GM23338 (cell line): ENCODE measurements around the gene CEMIP2. TPM values are rescaled to one million over a fixed set of nuclear protein-coding genes. Genes with fewer than 3 reads are reported as not detected.

Source experiments
- ATAC-seq: fragments of 200-7000 bp; cut with Tn5 transposase; 3 replicates; pipeline ENCODE4 v1.9.1; 2020
- DNase-seq: peaks from one replicate; pipeline ENCODE4 v3.0.0-alpha.2; 2015; ENCODE audit warnings: low spot score
- H2AFZ ChIP-seq: fragments of 200-600 bp; sonication (generic); 2 replicates; pipeline ENCODE4 v1.8.0; 2016; ENCODE audit warnings: antibody characterized with exemption, mild to moderate bottlenecking, moderate library complexity
- H3F3A ChIP-seq: fragments of 200-600 bp; sonication (generic); replicated peaks from 2 replicates; pipeline ENCODE4 v1.8.0; 2017; ENCODE audit warnings: antibody characterized with exemption, mixed run types, low read depth
- H3K27ac ChIP-seq: fragments of 200-600 bp; sonication (generic); 2 replicates; pipeline ENCODE4 v1.6.1; 2016; ENCODE audit warnings: low read depth
- H3K27me3 ChIP-seq: fragments of 200-600 bp; sonication (generic); 2 replicates; pipeline ENCODE4 v1.8.0; 2016; ENCODE audit warnings: mild to moderate bottlenecking, mixed run types, moderate library complexity; ENCODE audit not compliant: insufficient read depth
- H3K36me3 ChIP-seq: fragments of 200-600 bp; sonication (generic); 2 replicates; pipeline ENCODE4 v1.8.0; 2016; ENCODE audit warnings: mild to moderate bottlenecking; ENCODE audit not compliant: insufficient read depth
- H3K4me1 ChIP-seq: fragments of 200-600 bp; sonication (generic); 2 replicates; pipeline ENCODE4 v1.8.0; 2016; ENCODE audit warnings: mild to moderate bottlenecking, moderate library complexity; ENCODE audit not compliant: insufficient read depth
- H3K4me2 ChIP-seq: fragments of 200-600 bp; sonication (generic); 2 replicates; pipeline ENCODE4 v1.7.1; 2017; ENCODE audit warnings: mixed run types
- H3K4me3 ChIP-seq: fragments of 200-600 bp; sonication (generic); 2 replicates; pipeline ENCODE4 v1.6.1; 2016; ENCODE audit warnings: mixed run types
- H3K79me2 ChIP-seq: fragments of 200-600 bp; sonication (generic); replicated peaks from 2 replicates; pipeline ENCODE4 v1.8.0; 2017; ENCODE audit warnings: mild to moderate bottlenecking; ENCODE audit not compliant: insufficient read depth
- H3K9me2 ChIP-seq: fragments of 200-600 bp; sonication (generic); 2 replicates; pipeline ENCODE4 v1.8.0; 2017; ENCODE audit not compliant: insufficient read depth
- H4K20me1 ChIP-seq: fragments of 200-600 bp; sonication (generic); replicated peaks from 2 replicates; pipeline ENCODE4 v1.8.0; 2017; ENCODE audit warnings: mild to moderate bottlenecking; ENCODE audit not compliant: insufficient read depth
- H3K27ac Mint-ChIP-seq: 2 replicates; pipeline ENCODE4 v1.8.0; 2020; ENCODE audit warnings: inconsistent platforms, mild to moderate bottlenecking, moderate library complexity, mixed read lengths
- H3K27me3 Mint-ChIP-seq: 3 replicates; pipeline ENCODE4 v1.8.0; 2022; ENCODE audit warnings: low read depth, mild to moderate bottlenecking, moderate library complexity, mixed read lengths, inconsistent platforms; ENCODE audit not compliant: insufficient read depth, poor library complexity
- H3K36me3 Mint-ChIP-seq: 3 replicates; pipeline ENCODE4 v1.8.0; 2021; ENCODE audit warnings: low read depth, mild to moderate bottlenecking, inconsistent platforms, moderate library complexity, mixed read lengths
- H3K4me1 Mint-ChIP-seq: 3 replicates; pipeline ENCODE4 v1.8.0; 2020; ENCODE audit warnings: mild to moderate bottlenecking, inconsistent platforms, mixed read lengths
- H3K4me3 Mint-ChIP-seq: 3 replicates; pipeline ENCODE4 v1.8.0; 2021; ENCODE audit warnings: moderate library complexity, mild to moderate bottlenecking, inconsistent platforms, mixed read lengths
- H3K9me3 Mint-ChIP-seq: 3 replicates; pipeline ENCODE4 v1.8.0; 2020; ENCODE audit warnings: moderate library complexity, mild to moderate bottlenecking, inconsistent platforms, mixed read lengths
- CREB1 ChIP-seq: fragments of 250-450 bp; sonication (Bioruptor Pico); IDR thresholded peaks from 2 replicates; pipeline ENCODE4 v1.5.0; 2020; ENCODE audit warnings: low read depth, mild to moderate bottlenecking, moderate library complexity
- CTCF ChIP-seq, 2 experiments: fragments of 200-600 bp in 1 of 2; sonication (generic) in 1 of 2; conservative IDR thresholded peaks; 2 replicates each; pipeline versions ENCODE4 v1.5.1 to v1.6.1; 2016 to 2017; ENCODE audit warnings: antibody characterized with exemption in 2 of 2, low read depth in 2 of 2, mild to moderate bottlenecking in 2 of 2, moderate library complexity in 1 of 2
- ETS1 ChIP-seq: IDR thresholded peaks from 2 replicates; pipeline ENCODE4 v1.6.1; 2016; ENCODE audit warnings: antibody characterized with exemption
- EZH2 ChIP-seq: fragments of 200-600 bp; sonication (generic); IDR thresholded peaks from one replicate; pipeline ENCODE4 v1.8.0; 2017; ENCODE audit warnings: antibody characterized with exemption, mild to moderate bottlenecking, low read depth; ENCODE audit not compliant: unreplicated experiment
- EZH2phosphoT487 ChIP-seq: fragments of 200-600 bp; sonication (generic); IDR thresholded peaks from one replicate; pipeline ENCODE4 v1.8.1; 2018; ENCODE audit warnings: antibody characterized with exemption; ENCODE audit not compliant: unreplicated experiment
- JUNB ChIP-seq: IDR thresholded peaks from one replicate; pipeline ENCODE4 v1.6.1; 2016; ENCODE audit warnings: antibody characterized with exemption; ENCODE audit not compliant: unreplicated experiment
- NANOG ChIP-seq: IDR thresholded peaks from 2 replicates; pipeline ENCODE4 v1.6.1; 2016; ENCODE audit warnings: antibody characterized with exemption, borderline replicate concordance
- ZNF331 ChIP-seq: fragments of 250-450 bp; sonication (Bioruptor Pico); IDR thresholded peaks from 2 replicates; pipeline ENCODE4 v1.5.0; 2020; ENCODE audit warnings: low read depth, mild to moderate bottlenecking, moderate library complexity
- ZNF462 ChIP-seq: fragments of 250-450 bp; sonication (Bioruptor Pico); IDR thresholded peaks from 2 replicates; pipeline ENCODE4 v1.5.0; 2020; ENCODE audit warnings: mild to moderate bottlenecking, moderate library complexity
- polyA plus RNA-seq: library from polyadenylated mRNA; unstranded; fragments of >200 nt; fragmentation: Nextera tagmentation; extraction: Ambion mirVana; gene quantifications from 2 replicates; pipeline ENCODE4 v1.2.1, GENCODE V29; 2016
- total RNA-seq: library from RNA; depleted of rRNA; stranded (reverse); fragments of >200 nt; shearing (Covaris generic); gene quantifications from 2 replicates; pipeline ENCODE4 v1.2.3, GENCODE V29; 2014

CEMIP2 gene
- total and polyA plus RNA-seq, 2 experiments from 2014 or later = 23.0 to 76.7 TPM

GRCh38 chr9:71795097-71795813, 26.9 kb upstream of the CEMIP2 start (continued):
- no peak for TF ChIP-seq ETS1
- no peak for TF ChIP-seq EZH2phosphoT487
- no peak for TF ChIP-seq EZH2
- no peak for TF ChIP-seq NANOG
- no peak for TF ChIP-seq CTCF (conservative IDR thresholded peaks at IDR 0.05; ENCODE audit: low read depth in 2 of 2)
- no peak for TF ChIP-seq CREB1 (CRISPR knock-in tag)
- no peak for TF ChIP-seq ZNF331 (CRISPR knock-in tag)

GRCh38 chr9:71793386-71794105, 25.2 kb upstream of the CEMIP2 start:
- Histone ChIP-seq H3K4me2 (no peak overlapping the region), H3K36me3 (no peaks in the 10 kb centered on the region), H3K27me3 (no peaks in the 10 kb centered on the region), H3K79me2 (no peaks in the 10 kb centered on the region), H4K20me1 (no peaks in the 10 kb centered on the region), H3K4me3 (no peak overlapping the region), H3K9me2 (no peaks in the 10 kb centered on the region; the same call in 1 of the 2 replicates), H2AFZ (no peak overlapping the region), H3F3A (no peaks in the 10 kb centered on the region), H3K27ac (peak overlapping the region; percentile 83; the same call in 1 of the 2 replicates), H3K4me1 (no peaks in the 10 kb centered on the region)
- TF ChIP-seq JUNB = no peak
- TF ChIP-seq EZH2 = no peak
- TF ChIP-seq CREB1 (CRISPR knock-in tag) = no peak
- no peak overlapping the region for H3K4me3 Mint-ChIP-seq
- H3K4me1 Mint-ChIP-seq = peaks cover 4% of the 10 kb centered on the region
- H3K27me3 Mint-ChIP-seq = no peaks in the 10 kb centered on the region
- ATAC-seq (peak; percentile 93), DNase-seq (peak; percentile 88)
- no peak overlapping the region for H3K27ac Mint-ChIP-seq
- no peaks in the 10 kb centered on the region for H3K36me3 Mint-ChIP-seq
- no peaks in the 10 kb centered on the region for H3K9me3 Mint-ChIP-seq

- no peaks in the 10 kb centered on the region for H3K27me3 ChIP-seq
- H3K9me2 ChIP-seq = no peaks in the 10 kb centered on the region; the same call in 1 of the 2 replicates
- H2AFZ ChIP-seq = no peak overlapping the region
- no peaks in the 10 kb centered on the region for H3K36me3 ChIP-seq
- Mint-ChIP-seq H3K36me3 (no peaks in the 10 kb centered on the region), H3K4me1 (peaks cover 4% of the 10 kb centered on the region), H3K4me3 (no peak overlapping the region), H3K27me3 (no peaks in the 10 kb centered on the region), H3K27ac (no peak overlapping the region), H3K9me3 (no peaks in the 10 kb centered on the region)
- no peaks in the 10 kb centered on the region for H3F3A ChIP-seq
- DNase-seq = no peak
- no peak overlapping the region for H3K27ac ChIP-seq
- no peaks in the 10 kb centered on the region for H4K20me1 ChIP-seq
- no peak overlapping the region for H3K4me2 ChIP-seq
- H3K79me2 ChIP-seq = no peaks in the 10 kb centered on the region
- H3K4me3 ChIP-seq = no peak overlapping the region
- ATAC-seq = no peak
- H3K4me1 ChIP-seq = no peaks in the 10 kb centered on the region
- TF ChIP-seq JUNB (no peak), ZNF462 (no peak)
Measured at GRCh38 chr9:71791875-71792274, 23.6 kb upstream of the CEMIP2 start.
